ENCODE results near the gene RPS17.
"Not testable (repeated sequence)": the region's sequence is repeated elsewhere in the genome, so short reads cannot be mapped to it uniquely, and the experiment has no call there.

RPS17 gene

DNA sequence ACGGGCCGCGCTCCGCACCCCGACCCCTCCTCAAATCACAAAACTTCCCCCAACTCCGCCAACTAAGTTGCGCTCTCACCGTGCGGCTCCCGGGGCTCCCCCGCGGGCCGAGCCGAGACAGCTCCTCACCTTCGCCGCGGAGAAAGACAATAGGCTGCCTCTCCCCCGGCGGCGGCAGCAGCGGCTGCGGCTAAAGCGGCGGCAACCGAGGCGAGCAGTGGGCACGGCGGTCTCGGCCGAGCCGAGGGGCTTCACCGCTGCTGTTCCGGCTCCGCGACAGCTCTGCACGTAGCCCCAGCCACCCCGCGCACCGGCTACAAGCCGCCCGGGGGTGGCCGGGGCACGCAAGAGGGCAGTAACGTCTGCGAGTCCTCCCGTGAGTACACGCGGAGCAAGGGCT, 26.7 kb downstream of the RPS17 start:
- H3K4me3 ChIP-seq (ENCODE audit: low read depth, low read length), result not testable (repeated sequence)

GRCh38 chr15:82507693-82508092, 32.6 kb downstream of the RPS17 start:
- not testable (repeated sequence) for H3K4me3 ChIP-seq (ENCODE audit: low read depth, low read length)

DNA sequence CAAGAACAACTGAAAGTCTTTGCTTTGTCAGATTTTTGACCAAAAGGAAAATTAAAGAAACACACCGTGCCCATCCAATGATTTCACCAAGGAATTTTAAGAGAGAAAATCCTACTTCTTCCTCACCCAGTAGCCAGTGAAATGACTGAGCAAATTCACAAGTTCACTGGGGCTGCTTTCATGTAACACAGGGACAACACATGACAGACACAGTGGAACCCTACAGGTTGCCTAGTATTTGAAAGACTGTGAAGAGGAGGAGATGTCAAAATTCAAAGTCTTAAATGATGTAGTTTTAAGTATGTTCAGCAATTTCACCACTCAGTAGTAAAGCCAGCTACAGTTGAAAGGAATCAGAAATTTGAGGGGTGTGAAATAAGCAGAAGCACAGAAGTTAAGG, 33.2 kb downstream of the RPS17 start:
- not testable (repeated sequence) for H3K4me3 ChIP-seq (ENCODE audit: low read depth, low read length)

- H3K4me3 ChIP-seq (ENCODE audit: low read depth, low read length), result not testable (repeated sequence)
Observed at GRCh38 chr15:82505842-82506241, 34.4 kb downstream of the RPS17 start.

DNA sequence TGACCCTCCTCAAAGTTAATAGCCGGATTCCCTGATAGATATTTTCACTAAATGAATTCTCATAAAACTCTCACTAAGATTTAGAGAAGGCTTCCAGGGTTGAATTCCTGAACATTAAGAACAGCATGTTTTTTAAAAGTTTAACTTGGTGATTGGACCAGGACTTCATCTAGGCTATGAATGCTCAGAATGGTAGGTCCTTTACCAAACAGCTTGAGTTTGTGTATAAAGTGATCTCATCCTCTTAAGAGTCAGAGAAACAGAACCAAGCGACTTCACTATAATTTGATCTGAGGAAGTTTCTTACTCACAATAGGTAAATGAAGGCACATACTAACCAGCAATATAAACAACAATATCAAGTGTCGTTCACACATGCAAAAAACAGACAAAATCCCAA, 36.2 kb downstream of the RPS17 start:
- H3K4me3 ChIP-seq (ENCODE audit: low read depth, low read length), result not testable (repeated sequence)

DNA sequence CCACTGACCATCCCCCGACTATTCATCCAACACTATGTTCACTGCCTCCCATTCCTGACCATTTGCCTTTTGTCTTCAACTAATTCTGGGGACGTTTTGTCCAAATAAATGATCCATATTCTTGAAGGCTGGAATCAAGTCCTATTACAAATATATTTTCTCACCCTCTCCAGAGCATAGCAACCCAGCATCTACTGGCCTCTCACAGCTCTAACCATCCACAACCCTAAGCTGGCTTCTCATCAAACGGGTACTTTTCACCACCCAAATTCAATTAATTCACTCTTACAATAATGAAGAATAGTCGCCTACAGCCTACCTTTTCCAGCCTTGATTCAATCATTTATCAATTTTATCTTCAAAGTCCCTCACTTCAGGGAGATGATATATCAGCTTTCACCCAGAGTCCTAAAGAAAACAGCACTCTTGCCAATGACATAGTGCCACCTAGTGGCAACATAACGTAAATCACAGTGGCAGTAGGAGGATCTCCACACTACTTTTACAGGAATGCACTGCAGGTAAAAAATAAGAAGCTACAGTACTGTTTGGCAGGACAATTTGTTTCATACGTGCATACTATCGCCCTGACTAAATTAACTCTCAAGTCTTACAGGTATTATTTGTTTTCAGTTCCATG, 37.4 kb downstream of the RPS17 start:
- H3K4me3 ChIP-seq (ENCODE audit: low read depth, low read length), result not testable (repeated sequence)

DNA sequence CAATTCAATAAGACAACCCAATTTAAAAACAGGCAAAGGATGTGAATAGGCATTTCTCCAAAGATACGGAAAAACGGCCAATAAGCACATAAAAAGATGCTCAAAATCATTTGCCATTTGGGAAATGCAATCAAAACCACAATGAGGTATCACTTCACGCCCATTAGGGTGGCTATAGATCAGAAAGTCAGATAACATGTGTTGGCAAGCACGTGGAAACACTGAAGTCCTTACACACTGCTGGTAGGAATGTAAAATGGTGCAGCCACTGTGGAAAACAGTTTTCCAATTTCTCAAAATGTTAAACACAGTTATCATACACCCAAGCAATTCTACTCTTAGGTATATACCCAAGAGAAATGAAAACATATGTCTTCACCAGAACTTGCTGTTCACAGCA, 39.5 kb downstream of the RPS17 start:
- not testable (repeated sequence) for H3K4me3 ChIP-seq (ENCODE audit: low read depth, low read length)

DNA sequence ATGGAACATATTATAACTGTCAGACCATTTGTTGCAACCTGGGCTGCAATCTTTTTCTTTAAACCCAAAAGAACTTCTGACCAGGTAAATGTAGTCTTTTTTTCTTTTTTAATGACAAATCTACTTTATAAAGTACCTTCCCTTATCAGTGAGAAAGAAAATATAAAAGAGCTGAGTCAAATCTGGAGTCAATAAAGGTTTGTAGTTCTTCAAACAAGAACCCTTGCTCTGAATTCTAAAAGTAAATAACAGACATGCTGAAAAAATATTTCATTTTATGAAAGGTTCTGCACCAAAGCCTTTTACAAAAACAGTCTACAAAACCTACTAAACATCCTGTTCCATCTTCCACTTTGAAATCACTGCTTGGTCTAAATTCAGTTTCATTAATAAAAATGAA, 42.3 kb downstream of the RPS17 start:
- not testable (repeated sequence) for H3K4me3 ChIP-seq (ENCODE audit: low read depth, low read length)

GRCh38 chr15:82488250-82488649, 52.0 kb downstream of the RPS17 start:
- H3K4me3 ChIP-seq (ENCODE audit: low read depth, low read length), result not testable (repeated sequence)

DNA sequence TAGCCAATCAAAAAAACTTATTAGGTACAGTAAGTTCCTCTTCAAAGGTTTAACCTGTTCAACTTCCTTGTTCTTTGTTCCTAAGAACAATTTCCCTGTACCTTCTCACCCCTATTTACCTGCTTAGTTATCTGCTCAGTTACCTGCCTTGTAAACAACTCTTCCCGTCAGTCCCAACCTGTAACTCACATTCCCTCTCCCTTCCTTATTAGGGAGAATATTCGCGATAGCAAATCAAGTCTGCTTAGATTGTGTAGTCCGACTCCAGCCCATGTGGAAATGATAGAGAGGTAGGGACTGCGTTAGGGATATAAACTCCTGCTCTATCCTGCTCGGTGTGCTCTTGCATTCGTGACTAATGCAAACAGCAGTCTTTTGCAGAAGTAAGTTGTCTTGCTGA, 53.2 kb downstream of the RPS17 start:
- not testable (repeated sequence) for H3K4me3 ChIP-seq (ENCODE audit: low read depth, low read length)

Data from iPS-11a (cell line).